SK-N-MC (cell line): ENCODE results near the gene TRIM29.

Experiments
- EZH2 ChIP-seq: fragments of 200-600 bp; sonication (generic); IDR thresholded peaks from one replicate; pipeline ENCODE4 v1.6.1; 2017; ENCODE audit warnings: antibody characterized with exemption
- POLR2AphosphoS5 ChIP-seq: IDR thresholded peaks from 2 replicates; pipeline ENCODE4 v1.6.1; 2012; ENCODE audit warnings: mild to moderate bottlenecking, low read depth, low read length, borderline replicate concordance

GRCh38 chr11:120186774-120187591 is 49.1 kb upstream of the TRIM29 start:
- TF ChIP-seq POLR2AphosphoS5 (no peak), EZH2 (no peak)
